ENCODE measurements around the gene GPER1.

- TF ChIP-seq MAX (IDR thresholded peaks at IDR 0.05; ENCODE audit: low read depth, low read length): no peak
- no peak for TF ChIP-seq CTCF (IDR thresholded peaks at IDR 0.05; ENCODE audit: low read depth, low read length)
- TF ChIP-seq MYC (IDR thresholded peaks at IDR 0.05; ENCODE audit: low read depth, low read length): no peak
- TF ChIP-seq POLR2A (IDR thresholded peaks at IDR 0.05; ENCODE audit: extremely low read depth, insufficient read length): no peak
Observed at GRCh38 chr7:1114505-1114904, 26.6 kb downstream of the GPER1 start.
